GM19025 (cell line): ENCODE data around the gene PIAS3.
"Not testable (repeated sequence)": the region's sequence is repeated elsewhere in the genome, so short reads cannot be mapped to it uniquely, and the experiment has no call there.

Experiments
- ATAC-seq: cut with Tn5 transposase; IDR thresholded peaks from one replicate; pipeline ENCODE4 v1.9.1; 2021; ENCODE audit warnings: mild to moderate bottlenecking, low read depth, moderate library complexity; ENCODE audit not compliant: unreplicated experiment

Gene PIAS3

DNA sequence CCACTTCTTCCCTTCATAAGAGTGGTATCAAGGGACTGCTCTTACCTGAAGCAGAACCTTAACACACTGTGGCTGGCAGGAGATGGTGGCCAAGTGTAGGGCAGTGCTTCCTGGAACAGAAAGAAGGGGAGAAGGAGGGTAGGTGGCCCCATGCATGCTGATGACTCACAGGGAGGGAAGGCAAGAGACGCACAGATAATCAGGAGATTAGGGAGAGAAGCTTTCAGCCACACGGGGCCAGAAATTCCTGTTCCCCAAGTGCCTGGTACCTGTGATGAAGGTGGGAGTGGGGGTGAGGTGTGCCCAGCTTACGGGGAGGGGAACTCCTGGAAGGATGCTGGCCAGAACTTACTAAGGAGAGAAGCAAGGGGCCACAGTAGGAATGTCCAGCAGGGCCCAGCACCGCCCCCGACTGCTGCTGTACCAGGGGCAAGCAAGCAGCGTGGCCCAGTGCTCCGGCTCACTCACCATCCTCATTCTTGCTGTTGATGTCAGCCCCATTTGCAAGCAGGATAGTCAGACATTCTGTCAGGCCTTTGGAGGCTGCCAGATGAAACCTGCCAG lies 19.1 kb upstream of the PIAS3 start:
- no peak for ATAC-seq

GRCh38 chr1:145874646-145875045 lies 15.8 kb upstream of the PIAS3 start:
- no peak for ATAC-seq

- no peak for ATAC-seq
These were observed 13.4 kb upstream of the PIAS3 start for GRCh38 chr1:145871994-145872924.

GRCh38 chr1:145868232-145868631 lies 9.4 kb upstream of the PIAS3 start:
- no peak for ATAC-seq

- ATAC-seq = no peak
These were observed 4.6 kb upstream of the PIAS3 start for GRCh38 chr1:145863282-145864018.

- ATAC-seq = peak; percentile 68
These were observed 676 bp upstream of the PIAS3 start for GRCh38 chr1:145859491-145860023.

- peak; percentile 18 for ATAC-seq
These were observed 512 bp downstream of the PIAS3 start for GRCh38 chr1:145858238-145858900.

- ATAC-seq = no peak
These were observed 1.7 kb downstream of the PIAS3 start for GRCh38 chr1:145857170-145857569.

GRCh38 chr1:145855426-145855948 lies 3.4 kb downstream of the PIAS3 start:
- ATAC-seq = no peak

- no peak for ATAC-seq
These were observed 9.3 kb downstream of the PIAS3 start for GRCh38 chr1:145849356-145850160.

GRCh38 chr1:145847827-145848226 lies 11.1 kb downstream of the PIAS3 start:
- no peak for ATAC-seq

DNA sequence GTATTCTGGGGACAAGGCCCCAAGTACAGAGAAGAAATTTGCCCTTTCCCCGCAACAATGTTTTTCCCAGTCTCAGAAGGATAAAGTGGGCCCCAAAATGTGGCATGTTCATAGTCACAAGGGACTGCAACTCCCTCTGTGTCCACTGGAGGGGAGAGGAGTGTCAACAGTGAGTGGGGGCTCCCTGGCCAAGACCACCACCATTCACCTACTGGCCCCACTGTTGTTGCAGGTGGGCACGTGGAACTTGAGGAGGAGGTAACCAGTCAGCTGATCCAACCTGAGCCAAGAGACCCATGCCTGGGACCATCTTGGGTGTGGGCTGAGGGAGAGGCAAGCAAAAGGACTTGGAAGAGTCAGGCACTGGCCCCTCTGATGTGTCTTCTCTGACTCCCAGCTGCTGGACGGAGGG lies 12.7 kb downstream of the PIAS3 start:
- no peak for ATAC-seq

GRCh38 chr1:145845514-145846161 lies 13.2 kb downstream of the PIAS3 start, which contains the start of gene NUDT17:
Gene NUDT17, plus strand, starts transcription at chr1:145845630. Its CDS starts 11 bp downstream, at chr1:145845641.
- ATAC-seq = peak; percentile 56

DNA sequence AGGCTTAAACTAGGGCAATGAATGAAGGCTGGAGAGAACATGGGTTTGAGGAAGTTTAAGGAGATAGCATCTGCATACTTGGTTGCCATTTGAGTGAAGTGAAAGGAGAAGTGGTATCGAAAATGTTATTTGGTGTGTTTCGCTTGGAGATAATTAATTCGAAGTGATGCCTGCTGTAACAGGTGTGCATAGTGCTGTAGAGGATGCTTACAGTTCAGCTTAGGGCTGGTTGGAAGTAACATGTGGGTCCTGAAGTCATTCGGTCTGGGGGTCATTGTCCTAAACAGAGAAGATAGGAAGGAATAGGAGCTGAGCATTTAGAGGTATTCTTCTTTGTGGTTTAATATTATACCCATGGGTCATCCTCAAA lies 13.8 kb downstream of the PIAS3 start:
- ATAC-seq = peak; percentile 78

DNA sequence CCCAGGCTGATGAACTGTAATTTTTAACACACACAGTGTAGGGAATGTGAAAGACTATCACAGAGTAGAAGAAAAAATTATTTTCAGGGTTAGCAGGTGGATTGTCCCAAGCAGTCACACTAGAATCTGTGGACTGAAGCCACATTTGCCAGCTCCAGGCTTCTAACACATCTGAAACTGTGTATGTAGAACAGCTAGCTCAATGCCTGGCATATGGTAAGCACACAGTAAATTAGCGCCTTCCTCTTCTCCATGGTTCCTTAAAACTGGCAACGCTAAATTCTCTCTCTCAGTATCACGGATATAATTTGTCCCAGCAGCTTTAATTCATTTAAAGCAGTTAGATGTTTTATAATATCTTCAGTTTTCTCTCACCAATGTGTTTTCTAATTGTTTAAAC lies 15.8 kb downstream of the PIAS3 start:
- no peak for ATAC-seq

- no peak for ATAC-seq
These were observed 21.2 kb downstream of the PIAS3 start for GRCh38 chr1:145837656-145838055.

DNA sequence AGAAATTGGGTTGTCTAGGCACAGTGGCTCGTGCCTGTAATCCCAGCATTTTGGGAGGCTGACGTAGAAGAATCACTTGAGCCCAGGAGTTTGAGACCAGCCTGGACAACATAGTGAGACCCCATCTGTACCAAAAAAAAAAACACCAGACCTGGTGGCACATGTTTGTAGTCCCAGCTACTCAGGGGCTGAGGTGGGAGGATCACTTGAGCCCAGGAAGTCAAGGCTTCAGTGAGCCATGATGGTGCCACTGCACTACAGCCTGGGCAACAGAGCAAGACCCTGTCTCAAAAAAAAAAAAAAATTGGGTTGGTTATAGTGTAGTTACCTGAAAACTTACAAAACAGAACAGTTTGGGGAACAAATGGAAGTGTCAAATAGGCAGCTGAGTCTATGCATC lies 28.1 kb downstream of the PIAS3 start:
- not testable (repeated sequence) for ATAC-seq

DNA sequence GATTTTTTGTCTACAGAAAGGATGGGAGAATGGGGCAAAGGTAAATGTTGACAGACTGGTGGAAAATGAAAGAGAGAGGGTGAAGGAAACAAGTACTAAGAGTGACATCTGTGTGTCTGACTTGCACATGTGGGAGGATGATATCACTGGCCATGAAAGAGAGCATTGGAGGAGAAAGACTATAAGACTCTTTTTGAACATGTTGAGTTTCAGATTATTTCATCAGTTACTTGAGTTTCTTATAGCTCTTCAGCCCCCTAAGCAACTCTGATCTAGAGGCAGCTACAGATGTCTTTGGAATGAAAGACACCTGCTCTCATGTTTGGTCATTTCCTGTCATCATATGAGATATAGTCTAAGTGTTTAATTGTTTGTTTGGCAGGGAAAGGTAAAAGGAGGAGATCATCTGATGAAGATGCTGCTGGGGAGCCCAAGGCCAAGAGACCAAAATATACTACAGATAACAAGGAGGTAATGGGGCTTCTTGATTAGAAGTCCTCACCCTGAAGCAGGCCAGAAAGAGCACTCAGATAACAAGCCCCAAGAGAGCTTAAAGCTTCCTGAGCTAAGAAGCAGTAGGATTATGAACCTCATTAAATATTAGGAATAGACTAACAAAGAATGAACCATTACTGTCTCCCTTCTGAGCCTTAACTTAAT lies 30.4 kb downstream of the PIAS3 start:
- no peak for ATAC-seq
